Endothelial cell of umbilical vein (primary cell): Measurements from ENCODE around the gene MAP4K4.

Experiments
- CTCF ChIP-seq, 2 donors: IDR thresholded peaks; 1 replicate in 1 of 2; 2 replicates in 1 of 2; pipeline ENCODE4 v1.5.1; 2011; ENCODE audit warnings: low read length in 2 of 2, mild to moderate bottlenecking in 2 of 2, moderate library complexity in 2 of 2, control low read depth in 1 of 2, inconsistent platforms in 1 of 2, low read depth in 1 of 2; ENCODE audit not compliant: insufficient read depth in 1 of 2; ENCODE audit errors: extremely low read depth in 1 of 2
- MYC ChIP-seq: IDR thresholded peaks from one replicate; pipeline ENCODE4 v1.6.1; 2011; ENCODE audit warnings: mild to moderate bottlenecking, low read depth, low read length
- POLR2A ChIP-seq: IDR thresholded peaks from 2 replicates; pipeline ENCODE4 v1.6.1; 2012; ENCODE audit warnings: low read depth, mild to moderate bottlenecking, control low read depth, low read length
- POLR2AphosphoS5 ChIP-seq: IDR thresholded peaks from 2 replicates; pipeline ENCODE4 v1.6.1; 2012; ENCODE audit warnings: low read depth, mild to moderate bottlenecking, control low read depth, low read length, moderate library complexity; ENCODE audit not compliant: insufficient read depth

- TF ChIP-seq CTCF (IDR thresholded peaks at IDR 0.05; ENCODE audit: extremely low read depth in 1 of 2, insufficient read depth in 1 of 2, low read depth in 1 of 2, low read length in 2 of 2), result no peak
- no peak for TF ChIP-seq POLR2A
- TF ChIP-seq MYC, result no peak
- TF ChIP-seq POLR2AphosphoS5, result no peak
These were observed 194.9 kb downstream of the MAP4K4 start for GRCh38 chr2:101892377-101892776.
